Measurements from ENCODE around the gene BBS9.

- no peak for TF ChIP-seq POLR2A (IDR thresholded peaks at IDR 0.05; ENCODE audit: low read depth, low read length)
- no peak for TF ChIP-seq PAX5 (IDR thresholded peaks at IDR 0.05; ENCODE audit: insufficient read depth, low read length, severe bottlenecking)
- no peak for TF ChIP-seq POLR2AphosphoS5 (IDR thresholded peaks at IDR 0.05; ENCODE audit: low read depth, low read length)
- TF ChIP-seq SPI1 (IDR thresholded peaks at IDR 0.05; ENCODE audit: low read depth, low read length) = no peak
- no peak for TF ChIP-seq TAF1 (IDR thresholded peaks at IDR 0.05; ENCODE audit: low read depth, low read length)
- no peak for TF ChIP-seq POU2F2 (IDR thresholded peaks at IDR 0.05; ENCODE audit: low read depth, low read length)
These were observed 259.0 kb downstream of the BBS9 start for GRCh38 chr7:33388332-33388731.

Measured in GM12891 (cell line).